ENCODE results near the gene BAG3.
"Not testable (repeated sequence)": the region's sequence is repeated elsewhere in the genome, so short reads cannot be mapped to it uniquely, and the experiment has no call there.

The BAG3 gene

GRCh38 chr10:119650692-119651513 lies at the start of gene BAG3:
Gene BAG3 (plus strand): TSS chr10:119651380. CDS start chr10:119651676, 296 bp downstream.
- DNase-seq (ENCODE audit: low read depth, low spot score): peak; percentile 60

- DNase-seq (ENCODE audit: low read depth, low spot score): no peak
Observed at GRCh38 chr10:119602241-119603095, 48.7 kb upstream of the BAG3 start.

- DNase-seq (ENCODE audit: low read depth, low spot score): no peak
Observed at GRCh38 chr10:119604468-119604867, 46.7 kb upstream of the BAG3 start.

- no peak for DNase-seq (ENCODE audit: low read depth, low spot score)
Observed at GRCh38 chr10:119608316-119609155, 42.6 kb upstream of the BAG3 start.

GRCh38 chr10:119609516-119609915 lies 41.7 kb upstream of the BAG3 start:
- no peak for DNase-seq (ENCODE audit: low read depth, low spot score)

- no peak for DNase-seq (ENCODE audit: low read depth, low spot score)
Observed at GRCh38 chr10:119611433-119611832, 39.7 kb upstream of the BAG3 start.

- DNase-seq (ENCODE audit: low read depth, low spot score): no peak
Observed at GRCh38 chr10:119613741-119614140, 37.4 kb upstream of the BAG3 start.

- no peak for DNase-seq (ENCODE audit: low read depth, low spot score)
Observed at GRCh38 chr10:119614686-119615085, 36.5 kb upstream of the BAG3 start.

- no peak for DNase-seq (ENCODE audit: low read depth, low spot score)
Observed at GRCh38 chr10:119616882-119617570, 34.2 kb upstream of the BAG3 start.

- no peak for DNase-seq (ENCODE audit: low read depth, low spot score)
Observed at GRCh38 chr10:119619215-119619614, 32.0 kb upstream of the BAG3 start.

- DNase-seq (ENCODE audit: low read depth, low spot score): not testable (repeated sequence)
Observed at GRCh38 chr10:119619811-119620210, 31.4 kb upstream of the BAG3 start.

- no peak for DNase-seq (ENCODE audit: low read depth, low spot score)
Observed at GRCh38 chr10:119620241-119621077, 30.7 kb upstream of the BAG3 start.

GRCh38 chr10:119621078-119621384 lies 30.1 kb upstream of the BAG3 start:
- no peak for DNase-seq (ENCODE audit: low read depth, low spot score)

- no peak for DNase-seq (ENCODE audit: low read depth, low spot score)
Observed at GRCh38 chr10:119625570-119626280, 25.5 kb upstream of the BAG3 start.

- no peak for DNase-seq (ENCODE audit: low read depth, low spot score)
Observed at GRCh38 chr10:119630300-119630699, 20.9 kb upstream of the BAG3 start.

- DNase-seq (ENCODE audit: low read depth, low spot score): no peak
Observed at GRCh38 chr10:119633538-119634218, 17.5 kb upstream of the BAG3 start.

GRCh38 chr10:119634219-119634544 lies 17.0 kb upstream of the BAG3 start:
- DNase-seq (ENCODE audit: low read depth, low spot score): no peak

GRCh38 chr10:119637631-119638030 lies 13.5 kb upstream of the BAG3 start:
- no peak for DNase-seq (ENCODE audit: low read depth, low spot score)

GRCh38 chr10:119638982-119639381 lies 12.2 kb upstream of the BAG3 start:
- DNase-seq (ENCODE audit: low read depth, low spot score): no peak
